ENCODE measurements around the gene RHOH.
"Not testable (repeated sequence)": the region's sequence is repeated elsewhere in the genome, so short reads cannot be mapped to it uniquely, and the experiment has no call there.

The RHOH gene

DNA sequence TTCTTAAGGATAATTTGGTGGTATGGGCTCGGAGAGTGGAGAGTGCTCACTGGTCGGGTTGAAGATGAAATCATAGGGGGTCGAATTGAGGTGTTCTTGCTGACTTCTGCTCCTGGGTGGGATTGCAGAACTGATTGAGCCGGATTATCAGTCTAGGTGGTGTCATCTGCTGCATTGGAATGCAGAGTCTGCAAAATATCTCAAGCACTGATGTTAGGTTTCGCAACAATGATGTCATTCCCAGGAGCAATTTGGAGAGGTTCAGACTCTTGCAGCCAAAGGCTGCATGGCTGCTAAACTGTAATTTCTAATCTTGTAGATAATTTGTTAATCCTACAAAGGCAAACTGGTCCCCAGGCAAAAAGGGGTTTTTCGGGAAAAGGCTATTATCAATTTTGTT is 67.7 kb downstream of the RHOH start:
- DNase-seq, result peak; percentile 29

DNA sequence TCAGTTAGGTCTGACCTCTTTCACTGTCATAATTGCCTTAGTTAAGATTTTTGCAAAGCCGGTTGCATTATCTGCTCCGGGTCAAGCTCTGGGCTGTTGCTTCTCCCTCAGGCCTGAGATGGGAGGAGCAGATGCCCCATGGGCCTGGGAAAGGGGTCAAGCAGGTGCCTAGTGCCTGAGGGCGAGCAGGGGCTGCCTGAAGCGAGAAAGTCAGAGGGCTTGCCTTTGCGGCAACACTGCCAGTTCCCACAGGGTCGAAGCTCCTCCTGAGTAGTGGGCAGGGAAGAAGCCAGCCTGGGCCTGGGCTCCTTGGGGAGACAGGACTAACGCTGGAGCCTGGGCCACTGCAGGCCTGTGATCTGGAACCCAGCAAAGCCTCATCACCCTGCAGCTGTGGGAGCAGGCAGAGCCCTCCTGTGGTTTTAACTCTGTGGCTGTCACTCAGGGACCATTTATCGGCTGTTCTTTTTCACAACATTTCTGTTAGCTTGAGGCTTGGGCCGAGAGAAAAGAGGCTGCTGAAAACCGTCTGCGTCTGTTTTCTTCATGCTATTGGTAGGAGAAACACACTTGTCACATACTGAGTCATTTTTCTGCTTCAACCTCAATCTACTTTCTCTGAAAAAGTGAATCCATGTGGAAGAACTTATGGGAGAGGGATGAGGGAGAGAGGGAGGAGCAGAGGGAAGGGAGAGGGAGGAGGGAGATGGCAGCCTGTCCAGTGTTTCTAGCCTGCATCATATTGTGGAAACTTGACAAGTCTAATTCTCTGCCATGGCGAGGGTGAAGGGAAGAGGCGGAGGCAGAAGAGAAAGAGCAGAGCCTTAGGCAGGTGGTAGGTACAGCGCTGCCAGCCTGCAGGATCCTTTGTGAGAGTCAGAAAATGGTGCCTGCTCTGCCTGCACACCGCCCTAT is 68.4 kb downstream of the RHOH start:
- DNase-seq, result peak; percentile 61

DNA sequence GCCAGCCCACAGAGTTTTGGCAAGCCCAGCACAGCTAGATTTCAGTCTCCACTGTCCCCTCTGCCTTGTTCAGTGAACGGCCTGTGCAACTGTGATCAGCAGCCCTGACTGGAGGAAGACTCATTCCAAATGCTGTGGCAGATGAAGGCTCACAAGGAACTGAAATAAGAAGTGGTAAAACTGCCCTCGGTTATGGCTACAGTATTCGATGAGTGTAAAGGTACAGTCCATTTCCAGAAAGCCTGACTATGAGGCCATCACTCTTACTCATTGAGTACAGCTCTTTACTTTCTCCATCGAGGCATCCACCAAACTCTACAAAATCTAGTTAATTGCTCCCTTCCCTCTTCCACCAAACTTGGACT is 69.1 kb downstream of the RHOH start:
- no peak for DNase-seq

DNA sequence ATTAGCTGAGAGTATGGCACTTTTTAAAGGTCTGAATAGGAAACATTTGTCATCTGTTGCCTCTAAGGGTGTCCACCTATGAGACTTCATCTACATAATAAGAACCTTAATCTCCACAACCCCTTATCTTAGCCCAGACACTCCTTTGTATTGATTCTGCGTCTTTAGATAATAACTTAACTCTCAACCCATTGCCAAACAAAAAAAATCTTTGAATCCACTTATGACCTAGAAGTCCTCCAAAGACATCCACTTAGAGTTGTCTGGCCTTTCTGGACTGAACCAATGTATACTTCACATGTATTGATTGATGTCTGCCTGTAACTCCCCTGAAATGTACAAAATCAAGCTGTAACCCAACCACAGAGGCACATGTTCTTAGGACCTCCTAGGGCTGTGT is 72.3 kb downstream of the RHOH start:
- no peak for DNase-seq

DNA sequence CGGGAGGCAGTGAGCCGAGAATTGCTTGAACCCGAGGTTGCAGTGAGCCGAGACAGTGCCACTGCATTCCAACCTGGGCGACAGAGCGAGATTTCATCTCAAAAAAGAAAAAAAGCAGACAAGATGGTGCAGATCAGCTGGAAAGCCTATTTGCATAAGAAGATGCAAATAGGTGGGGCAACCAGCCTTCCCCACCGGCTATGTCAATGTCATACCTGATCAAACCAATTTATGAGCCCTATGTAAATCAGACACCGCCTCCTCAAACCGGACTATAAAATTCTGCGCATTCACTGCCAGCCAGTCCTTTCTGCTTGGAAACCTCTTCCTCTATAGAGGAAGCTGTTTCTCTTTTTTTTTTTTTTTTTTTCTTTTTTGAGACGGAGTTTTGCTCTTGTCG is 73.8 kb downstream of the RHOH start:
- no peak for DNase-seq

DNA sequence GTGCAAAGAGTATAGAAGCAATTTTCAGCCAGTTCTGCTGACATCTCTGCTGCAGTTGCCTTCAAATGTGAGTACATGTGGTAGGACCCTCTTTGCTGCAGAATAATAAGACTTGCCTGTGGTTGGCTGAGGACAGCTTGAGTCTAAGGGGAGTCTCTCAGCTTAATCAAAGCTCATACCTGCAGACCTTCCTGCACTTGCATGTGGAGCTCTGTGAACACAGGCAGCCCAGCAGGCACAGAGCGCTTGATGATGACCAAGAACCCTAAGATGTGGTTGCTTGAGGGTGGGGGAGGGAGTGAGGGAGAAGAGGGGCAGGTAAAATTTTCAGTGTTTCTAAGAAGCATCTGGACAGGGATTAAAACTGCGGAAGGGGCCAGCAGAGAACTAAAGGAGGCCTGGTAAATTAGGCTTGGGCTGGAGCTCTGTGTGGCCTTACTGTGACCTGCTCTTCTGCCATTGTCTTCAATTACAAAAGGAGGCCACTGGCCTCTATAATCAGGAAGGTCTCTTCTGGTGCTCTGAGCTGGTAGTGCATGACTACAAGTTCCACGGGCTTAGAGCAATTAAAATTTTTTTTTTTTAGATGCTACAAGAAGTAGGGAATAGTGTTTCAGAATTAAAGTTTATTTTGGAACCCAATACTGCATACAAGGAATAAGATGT is 78.4 kb downstream of the RHOH start:
- DNase-seq, result peak; percentile 49

DNA sequence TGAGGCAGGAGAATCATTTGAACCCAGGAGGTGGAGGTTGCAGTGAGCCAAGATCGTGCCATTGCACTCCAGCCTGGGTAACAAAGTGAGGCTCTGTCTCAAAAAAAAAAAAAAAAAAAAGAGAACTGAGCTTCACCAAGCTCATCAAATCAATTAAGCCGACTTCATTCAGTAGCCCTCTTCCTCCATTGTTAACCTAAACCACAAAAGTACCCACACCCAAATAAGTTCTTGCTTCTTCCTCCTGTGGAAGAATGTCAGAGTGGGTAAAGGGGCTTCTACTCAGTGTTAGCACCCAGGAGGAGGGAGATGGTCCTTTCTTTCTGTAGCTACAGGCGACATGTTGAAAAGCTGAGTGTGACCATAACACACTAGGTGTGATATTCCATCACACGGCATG is 79.7 kb downstream of the RHOH start:
- DNase-seq, result no peak

DNA sequence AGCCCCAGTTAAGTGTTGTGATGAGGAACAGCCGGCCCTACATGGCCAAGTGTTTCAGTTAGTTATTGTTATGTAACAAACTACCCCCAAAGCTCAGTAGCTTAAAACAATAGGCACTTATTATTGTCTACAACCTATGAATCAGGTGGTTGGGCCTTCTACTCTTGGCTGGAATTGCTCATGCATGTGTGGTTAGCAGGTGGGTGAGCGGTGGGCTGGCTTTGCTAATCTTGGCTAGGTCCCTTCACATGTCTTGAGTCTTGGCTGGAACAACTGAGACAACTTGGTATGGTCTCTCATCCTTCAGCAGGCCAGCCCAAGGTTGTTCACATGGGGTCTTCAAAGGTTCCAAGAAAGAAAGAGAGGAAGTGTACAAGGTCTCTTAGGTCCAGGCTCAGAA is 83.8 kb downstream of the RHOH start:
- DNase-seq, result no peak

DNA sequence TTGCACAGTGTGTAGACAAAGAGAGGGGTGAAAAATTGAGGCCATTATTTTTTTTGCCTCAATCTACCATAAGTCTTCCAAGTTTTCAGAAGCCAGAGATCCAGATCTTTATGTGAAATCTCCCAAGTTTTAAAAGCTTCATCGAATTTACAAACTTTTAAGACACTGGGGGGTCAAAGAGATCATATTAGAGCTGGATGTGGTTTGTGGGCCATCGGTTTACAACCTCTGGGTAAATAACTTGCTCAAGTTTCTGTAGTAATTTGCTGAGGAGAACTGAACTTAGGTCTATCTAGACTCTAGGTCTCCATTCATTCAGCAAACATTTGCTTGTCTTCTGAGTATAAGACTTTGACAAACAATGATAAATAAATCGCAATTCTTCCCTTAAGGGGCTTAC is 84.3 kb downstream of the RHOH start:
- no peak for DNase-seq

DNA sequence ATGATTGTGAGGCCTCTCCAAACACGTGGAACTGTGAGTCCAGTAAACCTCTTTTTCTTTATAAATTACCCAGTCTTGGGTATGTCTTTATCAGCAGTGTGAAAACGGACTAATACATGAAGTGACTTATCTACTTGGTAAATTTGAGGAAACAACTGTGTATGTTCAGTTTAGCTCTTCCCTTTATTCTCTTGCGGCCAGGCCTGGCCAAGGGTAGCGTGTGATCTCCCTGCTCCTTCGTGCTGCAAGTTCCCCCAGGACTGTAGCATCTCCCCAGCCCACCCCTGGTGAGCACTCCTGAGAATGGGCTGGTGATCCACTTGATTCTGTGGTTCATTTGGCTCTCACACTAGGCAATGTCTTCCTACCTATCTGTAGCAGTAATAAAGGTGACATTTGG is 85.1 kb downstream of the RHOH start:
- DNase-seq, result no peak

DNA sequence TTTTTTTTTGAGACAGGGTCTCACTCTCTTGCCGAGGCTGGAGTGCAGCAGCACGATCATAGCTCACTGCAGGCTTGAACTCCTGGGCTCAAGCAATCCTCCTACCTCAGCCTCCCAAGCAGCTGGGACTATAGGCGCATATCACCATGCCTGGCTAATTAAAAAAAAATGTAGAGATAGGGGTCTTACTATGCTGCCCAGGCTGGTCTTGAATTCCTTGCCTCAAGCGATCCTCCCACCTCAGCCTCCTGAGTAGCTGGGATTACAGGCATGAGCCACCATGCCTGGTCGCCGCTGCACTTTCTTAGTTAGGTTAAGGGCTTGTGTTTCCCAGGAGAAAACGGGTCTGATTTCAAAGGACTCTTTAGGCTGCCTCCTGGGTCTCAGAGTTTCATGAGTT is 86.0 kb downstream of the RHOH start:
- not testable (repeated sequence) for DNase-seq

DNA sequence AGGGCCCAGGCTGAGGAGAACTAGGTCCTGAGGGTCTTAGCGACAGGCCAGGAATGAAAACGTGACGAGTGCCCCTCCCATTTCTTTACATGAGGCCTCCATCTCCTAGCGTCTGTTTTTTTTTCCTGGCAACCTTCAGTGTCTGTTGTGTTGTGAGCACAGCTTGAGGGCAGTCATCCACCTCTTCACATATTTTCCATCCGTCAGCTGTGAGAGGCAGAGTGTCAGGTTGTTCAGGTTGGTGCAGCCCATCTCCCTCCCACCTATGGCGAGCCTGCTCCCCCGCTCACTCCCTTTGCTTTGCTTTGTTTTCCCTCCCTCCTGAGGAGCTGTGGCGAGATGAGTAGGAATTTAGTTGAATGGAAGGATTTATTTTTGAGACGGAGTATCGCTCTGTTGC is 86.6 kb downstream of the RHOH start:
- DNase-seq, result no peak

DNA sequence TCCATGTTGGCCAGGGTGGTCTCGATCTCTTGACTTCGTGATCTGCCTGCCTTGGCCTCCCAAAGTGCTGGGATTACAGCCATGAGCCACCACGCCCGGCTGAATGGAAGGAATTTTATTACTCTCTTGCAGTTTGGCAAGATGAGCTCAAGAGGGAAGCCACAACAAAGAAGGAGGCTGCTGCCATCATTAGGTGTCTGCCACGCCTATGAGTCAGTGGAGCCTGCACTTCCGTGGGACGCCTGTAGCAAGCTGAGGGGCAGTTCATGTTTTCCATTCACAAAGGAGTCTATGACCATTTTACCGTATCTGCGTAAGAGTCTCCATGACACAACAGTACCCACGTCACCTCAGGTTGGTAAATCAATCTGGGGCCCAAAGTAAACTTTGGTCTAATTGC is 87.1 kb downstream of the RHOH start:
- no peak for DNase-seq

DNA sequence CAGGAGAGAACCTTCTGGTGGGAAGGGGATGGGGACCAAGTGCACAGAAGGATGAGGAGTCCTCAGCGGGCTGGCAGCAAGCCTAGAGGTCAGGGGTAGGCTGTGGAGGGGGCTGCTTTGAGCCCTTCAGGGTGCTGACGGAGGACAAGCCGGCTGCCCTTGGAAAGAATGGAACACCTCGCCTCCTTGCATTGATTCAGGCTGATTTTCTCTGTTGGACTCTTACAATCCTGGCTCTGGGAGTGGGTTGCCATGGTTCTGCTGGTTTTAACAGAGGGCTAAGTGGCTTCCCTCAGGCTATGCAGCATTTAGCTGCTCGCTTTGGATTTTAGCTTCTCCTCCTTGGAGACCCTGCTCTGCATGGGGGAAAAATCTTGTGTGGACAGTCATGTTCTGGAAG is 88.9 kb downstream of the RHOH start:
- DNase-seq, result no peak

DNA sequence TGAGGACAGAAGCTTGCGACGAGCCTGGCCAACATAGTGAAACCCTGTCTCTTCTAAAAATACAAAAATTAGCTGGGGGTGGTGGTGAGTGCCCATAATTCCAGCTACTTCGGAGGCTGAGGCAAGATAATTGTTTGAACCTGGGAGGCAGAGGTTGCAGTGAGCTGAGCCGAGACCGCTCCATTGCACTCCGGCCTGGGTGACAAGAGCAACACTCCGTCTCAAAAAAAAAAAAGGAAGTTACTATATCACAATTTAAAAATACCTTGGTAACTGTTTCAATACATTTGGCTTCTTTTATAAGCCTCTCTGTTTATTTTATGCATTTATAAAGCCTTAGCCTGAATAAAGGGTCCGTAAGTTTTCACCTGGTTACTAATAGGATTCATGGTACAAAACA is 91.7 kb downstream of the RHOH start:
- no peak for DNase-seq

DNA sequence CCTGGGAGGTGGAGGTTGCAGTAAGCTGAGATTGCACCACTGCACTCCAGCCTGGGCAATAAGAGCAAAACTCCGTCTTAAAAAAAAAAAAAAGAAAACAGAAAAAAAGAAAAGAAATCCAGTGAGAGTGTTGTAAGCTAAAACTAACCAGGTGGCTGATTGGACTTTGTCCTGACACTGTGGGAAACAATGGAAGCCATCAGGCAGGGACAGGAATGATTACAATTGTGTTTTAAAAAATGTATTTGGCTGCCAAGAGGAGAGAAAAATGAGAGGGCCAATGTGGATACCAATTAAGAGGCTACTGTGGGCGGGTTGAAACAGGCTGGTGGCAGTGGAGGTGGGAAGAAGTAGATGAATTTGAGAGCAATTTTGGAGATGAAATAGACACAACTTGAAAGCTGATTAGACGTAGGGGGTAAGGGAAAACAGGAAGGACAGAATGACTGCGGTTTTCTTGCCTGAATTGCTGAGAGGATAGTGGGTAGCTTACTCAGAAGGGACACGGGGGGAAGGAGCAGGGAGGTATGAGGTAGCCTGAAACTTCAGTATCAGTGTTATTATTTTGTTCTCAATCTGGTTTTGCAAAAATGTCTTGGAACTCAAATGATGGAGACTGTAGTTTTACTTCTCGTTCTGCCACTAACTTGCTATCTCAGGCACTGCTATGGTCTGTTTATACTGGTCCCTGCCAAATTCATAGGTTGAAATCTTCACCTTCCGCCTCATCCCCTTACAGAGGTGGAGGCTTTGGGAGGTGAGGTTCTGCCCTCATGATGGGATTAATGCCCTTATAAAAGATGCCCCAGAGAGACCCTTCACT is 92.7 kb downstream of the RHOH start:
- no peak for DNase-seq

DNA sequence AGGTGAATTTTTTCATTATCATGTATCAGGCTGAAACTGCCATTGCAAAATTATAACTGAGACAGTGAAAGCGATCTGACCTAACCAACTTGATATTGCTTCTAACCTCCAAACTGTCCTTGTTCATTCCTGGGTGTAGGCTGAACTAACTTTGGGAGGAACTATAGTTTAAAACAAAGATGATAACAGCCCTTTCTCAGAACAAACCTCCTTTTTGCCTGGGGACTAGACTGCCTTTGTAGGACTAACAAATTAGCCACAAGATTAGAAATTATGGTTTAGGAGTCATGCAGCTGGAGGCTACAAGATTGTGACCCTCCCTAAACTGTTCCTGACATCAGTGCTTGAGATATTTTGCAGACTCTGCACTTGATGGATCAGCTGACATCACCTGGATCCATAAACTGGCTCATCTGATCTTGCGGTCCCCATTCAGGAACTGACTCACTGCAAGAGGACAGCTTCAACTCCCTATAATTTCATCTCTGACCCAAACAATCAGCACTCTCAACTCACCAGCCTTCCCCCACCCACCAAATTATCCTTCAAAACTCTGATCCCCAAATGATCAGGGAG is 93.9 kb downstream of the RHOH start:
- not testable (repeated sequence) for DNase-seq

DNA sequence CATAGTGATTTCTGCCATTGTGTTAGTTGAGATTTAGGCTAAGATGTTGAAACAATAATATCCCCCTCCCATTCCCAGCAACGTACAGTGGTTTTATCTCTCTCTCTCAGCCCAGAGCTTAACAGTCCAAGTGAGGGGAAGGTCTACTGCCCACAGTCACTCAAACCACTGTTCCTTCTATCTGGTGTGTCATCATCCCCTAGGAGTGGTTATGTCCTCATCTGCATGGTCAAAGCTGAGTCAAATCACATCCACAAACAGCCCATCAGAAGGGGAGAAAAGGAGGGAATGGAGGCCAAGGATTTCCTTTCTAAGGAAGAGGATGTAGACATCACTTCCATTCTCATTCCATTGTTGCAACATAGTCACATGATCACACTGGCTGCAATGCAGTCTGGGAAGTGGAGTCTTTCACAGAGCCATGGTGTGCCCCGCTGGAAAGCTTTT is 95.5 kb downstream of the RHOH start:
- no peak for DNase-seq

DNA sequence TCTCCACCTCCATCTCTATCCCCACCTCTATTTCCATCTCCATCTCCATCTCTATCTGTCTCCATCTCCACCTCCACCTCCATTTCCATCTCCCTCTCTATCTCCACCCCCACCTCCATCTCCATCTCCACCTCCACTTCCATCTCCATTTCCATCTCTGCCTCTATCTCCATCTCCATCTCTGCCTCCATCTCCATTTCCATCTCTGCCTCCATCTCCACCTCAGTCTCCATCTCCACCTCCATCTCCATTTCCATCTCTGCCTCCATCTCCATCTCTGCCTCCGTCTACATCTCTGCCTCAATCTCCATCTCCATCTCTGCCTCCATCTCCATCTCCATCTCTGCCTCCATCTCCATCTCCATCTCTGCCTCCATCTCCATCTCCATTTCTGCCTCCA is 97.5 kb downstream of the RHOH start:
- no peak for DNase-seq

DNA sequence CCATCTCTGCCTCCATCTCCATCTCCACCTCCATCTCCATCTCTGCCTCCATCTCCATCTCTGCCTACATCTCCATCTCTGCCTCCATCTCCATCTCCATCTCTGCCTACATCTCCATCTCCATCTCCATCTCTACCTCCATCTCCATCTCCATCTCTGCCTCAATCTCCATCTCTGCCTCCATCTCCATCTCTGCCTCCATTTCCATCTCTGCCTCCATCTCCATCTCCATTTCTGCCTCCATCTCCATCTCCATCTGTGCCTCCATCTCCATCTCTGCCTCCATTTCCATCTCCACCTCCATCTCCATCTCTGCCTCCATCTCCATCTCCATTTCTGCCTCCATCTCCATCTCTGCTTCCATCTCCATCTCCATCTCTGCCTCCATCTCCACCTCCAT is 98.2 kb downstream of the RHOH start:
- DNase-seq, result not testable (repeated sequence)

DNA sequence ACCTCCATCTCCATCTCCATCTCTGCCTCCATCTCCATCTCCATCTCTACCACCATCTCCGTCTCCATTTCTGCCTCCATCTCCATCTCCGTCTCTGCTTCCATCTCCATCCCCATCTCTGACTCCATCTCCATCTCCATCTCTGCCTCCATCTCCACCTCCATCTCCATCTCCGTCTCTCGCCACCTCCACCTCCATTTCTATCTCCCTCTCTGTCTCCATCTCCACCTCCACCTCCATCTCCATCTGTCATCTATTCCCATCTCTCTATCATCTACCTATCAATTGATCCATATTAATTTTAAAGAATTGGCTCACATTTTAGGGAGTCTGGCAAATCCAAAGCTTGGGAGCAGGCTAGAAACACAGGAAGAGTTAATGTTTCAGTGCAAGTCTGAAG is 98.7 kb downstream of the RHOH start:
- DNase-seq, result no peak

All from retina (tissue), 1 donor.